ENCODE measurements around the gene FUBP3.

GRCh38 chr9:130660326-130660682 is 80.9 kb downstream of the FUBP3 start:
- TF ChIP-seq, protein P1, sequence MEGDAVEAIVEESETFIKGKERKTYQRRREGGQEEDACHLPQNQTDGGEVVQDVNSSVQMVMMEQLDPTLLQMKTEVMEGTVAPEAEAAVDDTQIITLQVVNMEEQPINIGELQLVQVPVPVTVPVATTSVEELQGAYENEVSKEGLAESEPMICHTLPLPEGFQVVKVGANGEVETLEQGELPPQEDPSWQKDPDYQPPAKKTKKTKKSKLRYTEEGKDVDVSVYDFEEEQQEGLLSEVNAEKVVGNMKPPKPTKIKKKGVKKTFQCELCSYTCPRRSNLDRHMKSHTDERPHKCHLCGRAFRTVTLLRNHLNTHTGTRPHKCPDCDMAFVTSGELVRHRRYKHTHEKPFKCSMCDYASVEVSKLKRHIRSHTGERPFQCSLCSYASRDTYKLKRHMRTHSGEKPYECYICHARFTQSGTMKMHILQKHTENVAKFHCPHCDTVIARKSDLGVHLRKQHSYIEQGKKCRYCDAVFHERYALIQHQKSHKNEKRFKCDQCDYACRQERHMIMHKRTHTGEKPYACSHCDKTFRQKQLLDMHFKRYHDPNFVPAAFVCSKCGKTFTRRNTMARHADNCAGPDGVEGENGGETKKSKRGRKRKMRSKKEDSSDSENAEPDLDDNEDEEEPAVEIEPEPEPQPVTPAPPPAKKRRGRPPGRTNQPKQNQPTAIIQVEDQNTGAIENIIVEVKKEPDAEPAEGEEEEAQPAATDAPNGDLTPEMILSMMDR (conservative IDR thresholded peaks at IDR 0.05; ENCODE audit: low read depth in 2 of 2), result no peak
- no peak for TF ChIP-seq REST (IDR thresholded peaks at IDR 0.05; ENCODE audit: unreplicated experiment)
- no peak for TF ChIP-seq JUNB (IDR thresholded peaks at IDR 0.05; ENCODE audit: unreplicated experiment)
- no peak for TF ChIP-seq ZNF114 (CRISPR knock-in tag; IDR thresholded peaks at IDR 0.05)
- peak; percentile 93 for TF ChIP-seq EZH2 (IDR thresholded peaks at IDR 0.05; ENCODE audit: low read depth, unreplicated experiment)
- no peak for TF ChIP-seq POLR2AphosphoS5 (IDR thresholded peaks at IDR 0.05; ENCODE audit: low read depth)
- no peak for TF ChIP-seq CREB1 (CRISPR knock-in tag; IDR thresholded peaks at IDR 0.05; ENCODE audit: low read depth)
- no peak for TF ChIP-seq EZH2phosphoT487 (IDR thresholded peaks at IDR 0.05; ENCODE audit: unreplicated experiment)
